GM21360 (cell line): ENCODE results near the gene DUSP5.

Experiments
- ATAC-seq: cut with Tn5 transposase; IDR thresholded peaks from one replicate; pipeline ENCODE4 v1.9.1; 2021; ENCODE audit warnings: mild to moderate bottlenecking, moderate library complexity; ENCODE audit not compliant: unreplicated experiment

DUSP5 gene

GRCh38 chr10:110544958-110545537 lies 47.3 kb downstream of the DUSP5 start:
- no peak for ATAC-seq

DNA sequence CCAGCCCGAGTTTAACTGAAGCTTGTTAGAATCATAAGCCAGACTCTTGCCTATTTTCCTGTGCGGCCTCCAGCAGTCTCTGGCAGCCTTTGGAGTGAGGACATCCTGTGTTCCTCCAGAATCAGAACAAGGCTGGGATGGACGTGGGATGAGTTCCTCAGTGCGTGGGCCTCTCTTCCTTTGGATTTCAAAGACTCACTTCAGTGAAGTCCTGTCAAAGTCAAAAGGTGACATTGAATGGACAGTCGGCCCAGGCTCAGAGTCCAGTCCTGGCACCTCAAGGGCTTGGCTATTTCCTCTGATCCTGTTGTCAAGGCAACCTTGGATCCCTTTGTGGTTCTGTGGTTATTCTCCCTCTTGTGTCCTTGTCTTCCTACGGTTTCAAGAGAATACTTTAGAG lies 48.4 kb downstream of the DUSP5 start:
- ATAC-seq, result no peak

GRCh38 chr10:110546499-110547110 lies 48.9 kb downstream of the DUSP5 start:
- ATAC-seq, result no peak

GRCh38 chr10:110547139-110547761 lies 49.5 kb downstream of the DUSP5 start:
- ATAC-seq, result no peak

DNA sequence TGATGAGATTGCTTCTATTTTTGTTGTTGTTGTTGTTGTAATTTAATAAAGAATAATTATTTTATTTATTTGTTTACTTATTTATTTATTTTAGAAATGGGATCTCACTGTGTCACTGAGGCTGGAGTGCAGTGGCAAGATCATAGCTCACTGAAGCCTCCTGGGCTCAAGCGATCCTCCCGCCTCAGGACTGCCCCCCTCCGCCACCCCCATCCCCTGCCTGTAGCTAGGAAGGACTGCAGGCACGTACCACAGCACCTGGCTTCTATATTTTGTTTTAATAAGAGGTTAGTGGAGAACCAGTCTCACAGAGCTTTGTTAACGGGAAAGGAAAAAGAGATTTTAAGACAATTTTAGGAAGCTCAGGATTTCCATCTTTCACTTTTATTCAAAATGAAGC lies 50.3 kb downstream of the DUSP5 start:
- no peak for ATAC-seq

GRCh38 chr10:110549211-110549610 lies 51.5 kb downstream of the DUSP5 start:
- no peak for ATAC-seq

DNA sequence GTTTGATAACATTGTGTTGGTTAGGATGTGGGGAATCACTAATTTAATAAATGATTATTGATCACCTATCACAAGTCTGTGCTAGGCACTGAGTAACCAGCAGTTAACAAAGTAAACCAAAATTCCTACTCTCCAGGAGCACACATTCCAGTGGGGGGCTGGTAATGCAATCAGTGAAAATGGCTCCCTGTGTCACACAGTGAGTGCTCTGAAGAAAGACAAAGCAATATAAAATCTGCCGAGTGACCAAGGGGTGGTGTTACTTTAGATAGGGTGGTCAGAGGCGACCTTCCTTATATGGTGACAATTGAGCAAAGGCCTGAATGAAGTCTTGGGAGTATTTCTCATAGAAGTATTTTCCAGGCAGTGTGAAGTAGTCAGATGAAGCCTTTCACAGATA lies 56.2 kb downstream of the DUSP5 start:
- no peak for ATAC-seq

DNA sequence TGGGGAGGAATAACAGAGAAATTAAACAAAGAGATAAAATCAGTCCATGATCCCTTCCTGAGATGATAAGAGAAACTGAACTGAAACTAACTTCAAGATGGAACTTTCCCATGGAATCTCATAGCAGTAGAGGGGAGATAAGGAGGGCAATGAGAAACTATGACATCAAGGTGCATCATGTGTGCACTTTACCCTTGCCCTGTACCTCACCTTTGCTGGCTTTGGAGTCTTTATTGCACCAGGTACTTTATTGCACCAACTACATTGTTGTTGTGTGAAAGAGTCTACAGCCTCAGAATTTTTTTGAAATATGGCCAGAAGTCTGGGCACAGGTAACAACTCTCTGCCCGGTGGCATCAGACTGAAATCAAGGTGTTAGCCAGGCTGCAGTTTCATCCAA lies 58.6 kb downstream of the DUSP5 start:
- no peak for ATAC-seq

DNA sequence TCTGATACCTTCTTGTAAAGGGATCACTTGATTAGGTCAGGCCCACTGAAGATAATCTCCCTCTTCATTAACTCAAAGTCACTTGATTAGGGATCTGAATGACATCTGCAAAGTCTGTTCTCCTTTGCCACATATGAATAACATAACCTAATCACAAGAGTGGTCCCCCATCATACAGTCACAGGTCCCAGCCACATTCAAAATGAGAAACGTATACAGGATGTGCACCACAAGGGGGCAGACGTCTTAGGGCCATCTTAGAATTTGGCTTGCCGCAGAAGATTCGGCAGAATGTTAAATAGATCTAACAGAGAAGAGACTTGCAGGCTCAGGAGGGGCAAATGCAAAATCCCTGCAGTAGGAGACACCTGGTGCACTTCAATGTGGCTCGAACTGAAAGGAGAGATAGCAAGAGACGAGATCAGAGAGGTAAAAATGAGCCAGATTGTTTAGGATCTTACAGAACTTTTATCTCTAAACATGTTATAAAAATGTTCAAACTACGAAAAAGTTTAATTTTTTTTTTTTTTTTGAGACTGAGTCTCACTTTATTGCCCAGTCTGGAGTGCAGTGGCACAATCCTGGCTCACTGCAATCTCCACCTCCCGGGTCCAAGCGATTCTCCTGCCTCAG lies 59.4 kb downstream of the DUSP5 start:
- ATAC-seq, result peak; percentile 59

GRCh38 chr10:110558041-110558440 lies 60.3 kb downstream of the DUSP5 start:
- no peak for ATAC-seq

GRCh38 chr10:110560012-110560411 lies 62.3 kb downstream of the DUSP5 start:
- ATAC-seq, result no peak
